K562 (cell line): ENCODE data around the gene CEP20.

ENCODE experiments used
- BMI1 ChIP-seq: fragments of 150-350 bp; IDR thresholded peaks from 2 replicates; pipeline ENCODE4 v1.6.1; 2014; ENCODE audit warnings: low read length
- CBX5 ChIP-seq: IDR thresholded peaks from 2 replicates; pipeline ENCODE4 v1.6.1; 2014; ENCODE audit warnings: low read depth, borderline replicate concordance
- MAZ ChIP-seq, 2 experiments: fragments of 450-650 bp in 1 of 2; sonication (generic) in 1 of 2; formaldehyde crosslinking; IDR thresholded peaks in 1 of 2; conservative IDR thresholded peaks in 1 of 2; 2 replicates each; pipeline versions ENCODE4 v1.4.0 to v1.5.0; 2020; ENCODE audit warnings: mild to moderate bottlenecking in 1 of 2, missing genetic modification reagents in 1 of 2
- MCM3 ChIP-seq: fragments of 450-650 bp; IDR thresholded peaks from 2 replicates; pipeline ENCODE4 v1.6.1; 2016
- POLR2A ChIP-seq: fragments of 450-650 bp; conservative IDR thresholded peaks from 2 replicates; pipeline ENCODE4 v1.6.1; 2016
- STAT5B ChIP-seq: fragments of 250-450 bp; sonication (Bioruptor Pico); IDR thresholded peaks from 2 replicates; pipeline ENCODE4 v1.8.0; 2021; ENCODE audit warnings: mild to moderate bottlenecking, inconsistent platforms
- TF ChIP-seq, protein P1 (sequence below), 3 experiments: IDR thresholded peaks in 2 of 3; conservative IDR thresholded peaks in 1 of 3; 2 replicates each; pipeline ENCODE4 v1.5.1; 2011 to 2012; ENCODE audit warnings: low read length in 3 of 3, mild to moderate bottlenecking in 3 of 3, control low read depth in 2 of 3, improper control_type of control experiment in 1 of 3, inconsistent platforms in 1 of 3, low read depth in 1 of 3, mixed read lengths in 1 of 3, moderate library complexity in 1 of 3; ENCODE audit not compliant: insufficient read depth in 2 of 3
- TF ChIP-seq, protein P2 (sequence below): sonication (generic); formaldehyde crosslinking; IDR thresholded peaks from 2 replicates; pipeline ENCODE4 v1.8.1; 2023; ENCODE audit warnings: mild to moderate bottlenecking, missing genetic modification reagents, moderate library complexity
- TF ChIP-seq, protein P3 (sequence below): fragments of 450-650 bp; IDR thresholded peaks from 2 replicates; pipeline ENCODE4 v1.7.1; 2018; ENCODE audit warnings: mild to moderate bottlenecking, low read depth; ENCODE audit not compliant: partially characterized antibody
- TF ChIP-seq, protein P4 (sequence below): fragments of 250-450 bp; sonication (Bioruptor Pico); IDR thresholded peaks from 2 replicates; pipeline ENCODE4 v1.8.0; 2021; ENCODE audit warnings: moderate library complexity, mild to moderate bottlenecking, inconsistent platforms
- TF ChIP-seq, protein P5 (sequence below): IDR thresholded peaks from 2 replicates; pipeline ENCODE4 v1.6.1; 2011; ENCODE audit warnings: borderline replicate concordance, low read depth, mild to moderate bottlenecking, moderate library complexity, low read length; ENCODE audit not compliant: insufficient read depth, poor library complexity, severe bottlenecking

DNA sequence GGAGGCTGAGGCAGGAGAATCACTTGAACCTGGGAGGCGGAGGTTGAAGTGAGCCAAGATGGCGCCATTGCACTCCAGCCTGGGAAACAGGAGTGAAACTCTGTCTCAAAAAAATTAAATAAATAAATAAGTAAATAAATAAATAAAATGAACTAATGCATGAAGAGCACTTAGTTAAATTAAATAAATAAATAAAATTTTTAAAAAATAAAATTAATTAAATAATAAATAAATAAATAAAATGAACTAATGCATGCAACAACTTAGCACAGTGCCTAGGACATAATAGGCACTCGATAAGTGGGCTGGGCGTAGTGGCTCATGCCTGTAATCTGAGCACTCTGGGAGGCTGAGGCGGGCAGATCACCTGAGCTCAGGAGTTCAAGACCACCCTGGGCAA lies 15.6 kb upstream of the CEP20 start:
- TF ChIP-seq STAT5B (CRISPR knock-in tag) (no peak), MCM3 (no peak), MAZ (CRISPR knock-in tag; conservative IDR thresholded peaks at IDR 0.05 in 1 of 2, IDR thresholded peaks at IDR 0.05 in 1 of 2) (no peak), BMI1 (no peak), CBX5 (no peak), POLR2A (no peak)
- TF ChIP-seq, protein P1, sequence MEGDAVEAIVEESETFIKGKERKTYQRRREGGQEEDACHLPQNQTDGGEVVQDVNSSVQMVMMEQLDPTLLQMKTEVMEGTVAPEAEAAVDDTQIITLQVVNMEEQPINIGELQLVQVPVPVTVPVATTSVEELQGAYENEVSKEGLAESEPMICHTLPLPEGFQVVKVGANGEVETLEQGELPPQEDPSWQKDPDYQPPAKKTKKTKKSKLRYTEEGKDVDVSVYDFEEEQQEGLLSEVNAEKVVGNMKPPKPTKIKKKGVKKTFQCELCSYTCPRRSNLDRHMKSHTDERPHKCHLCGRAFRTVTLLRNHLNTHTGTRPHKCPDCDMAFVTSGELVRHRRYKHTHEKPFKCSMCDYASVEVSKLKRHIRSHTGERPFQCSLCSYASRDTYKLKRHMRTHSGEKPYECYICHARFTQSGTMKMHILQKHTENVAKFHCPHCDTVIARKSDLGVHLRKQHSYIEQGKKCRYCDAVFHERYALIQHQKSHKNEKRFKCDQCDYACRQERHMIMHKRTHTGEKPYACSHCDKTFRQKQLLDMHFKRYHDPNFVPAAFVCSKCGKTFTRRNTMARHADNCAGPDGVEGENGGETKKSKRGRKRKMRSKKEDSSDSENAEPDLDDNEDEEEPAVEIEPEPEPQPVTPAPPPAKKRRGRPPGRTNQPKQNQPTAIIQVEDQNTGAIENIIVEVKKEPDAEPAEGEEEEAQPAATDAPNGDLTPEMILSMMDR (IDR thresholded peaks at IDR 0.05 in 2 of 3, conservative IDR thresholded peaks at IDR 0.05 in 1 of 3; ENCODE audit: insufficient read depth in 2 of 3, low read depth in 1 of 3, low read length in 3 of 3): no peak
- TF ChIP-seq, protein P2, sequence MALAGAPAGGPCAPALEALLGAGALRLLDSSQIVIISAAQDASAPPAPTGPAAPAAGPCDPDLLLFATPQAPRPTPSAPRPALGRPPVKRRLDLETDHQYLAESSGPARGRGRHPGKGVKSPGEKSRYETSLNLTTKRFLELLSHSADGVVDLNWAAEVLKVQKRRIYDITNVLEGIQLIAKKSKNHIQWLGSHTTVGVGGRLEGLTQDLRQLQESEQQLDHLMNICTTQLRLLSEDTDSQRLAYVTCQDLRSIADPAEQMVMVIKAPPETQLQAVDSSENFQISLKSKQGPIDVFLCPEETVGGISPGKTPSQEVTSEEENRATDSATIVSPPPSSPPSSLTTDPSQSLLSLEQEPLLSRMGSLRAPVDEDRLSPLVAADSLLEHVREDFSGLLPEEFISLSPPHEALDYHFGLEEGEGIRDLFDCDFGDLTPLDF (CRISPR knock-in tag): no peak
- TF ChIP-seq, protein P3, sequence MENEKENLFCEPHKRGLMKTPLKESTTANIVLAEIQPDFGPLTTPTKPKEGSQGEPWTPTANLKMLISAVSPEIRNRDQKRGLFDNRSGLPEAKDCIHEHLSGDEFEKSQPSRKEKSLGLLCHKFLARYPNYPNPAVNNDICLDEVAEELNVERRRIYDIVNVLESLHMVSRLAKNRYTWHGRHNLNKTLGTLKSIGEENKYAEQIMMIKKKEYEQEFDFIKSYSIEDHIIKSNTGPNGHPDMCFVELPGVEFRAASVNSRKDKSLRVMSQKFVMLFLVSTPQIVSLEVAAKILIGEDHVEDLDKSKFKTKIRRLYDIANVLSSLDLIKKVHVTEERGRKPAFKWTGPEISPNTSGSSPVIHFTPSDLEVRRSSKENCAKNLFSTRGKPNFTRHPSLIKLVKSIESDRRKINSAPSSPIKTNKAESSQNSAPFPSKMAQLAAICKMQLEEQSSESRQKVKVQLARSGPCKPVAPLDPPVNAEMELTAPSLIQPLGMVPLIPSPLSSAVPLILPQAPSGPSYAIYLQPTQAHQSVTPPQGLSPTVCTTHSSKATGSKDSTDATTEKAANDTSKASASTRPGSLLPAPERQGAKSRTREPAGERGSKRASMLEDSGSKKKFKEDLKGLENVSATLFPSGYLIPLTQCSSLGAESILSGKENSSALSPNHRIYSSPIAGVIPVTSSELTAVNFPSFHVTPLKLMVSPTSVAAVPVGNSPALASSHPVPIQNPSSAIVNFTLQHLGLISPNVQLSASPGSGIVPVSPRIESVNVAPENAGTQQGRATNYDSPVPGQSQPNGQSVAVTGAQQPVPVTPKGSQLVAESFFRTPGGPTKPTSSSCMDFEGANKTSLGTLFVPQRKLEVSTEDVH: no peak
- TF ChIP-seq, protein P4, sequence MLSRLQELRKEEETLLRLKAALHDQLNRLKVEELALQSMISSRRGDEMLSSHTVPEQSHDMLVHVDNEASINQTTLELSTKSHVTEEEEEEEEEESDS (CRISPR knock-in tag): no peak
- TF ChIP-seq, protein P5, sequence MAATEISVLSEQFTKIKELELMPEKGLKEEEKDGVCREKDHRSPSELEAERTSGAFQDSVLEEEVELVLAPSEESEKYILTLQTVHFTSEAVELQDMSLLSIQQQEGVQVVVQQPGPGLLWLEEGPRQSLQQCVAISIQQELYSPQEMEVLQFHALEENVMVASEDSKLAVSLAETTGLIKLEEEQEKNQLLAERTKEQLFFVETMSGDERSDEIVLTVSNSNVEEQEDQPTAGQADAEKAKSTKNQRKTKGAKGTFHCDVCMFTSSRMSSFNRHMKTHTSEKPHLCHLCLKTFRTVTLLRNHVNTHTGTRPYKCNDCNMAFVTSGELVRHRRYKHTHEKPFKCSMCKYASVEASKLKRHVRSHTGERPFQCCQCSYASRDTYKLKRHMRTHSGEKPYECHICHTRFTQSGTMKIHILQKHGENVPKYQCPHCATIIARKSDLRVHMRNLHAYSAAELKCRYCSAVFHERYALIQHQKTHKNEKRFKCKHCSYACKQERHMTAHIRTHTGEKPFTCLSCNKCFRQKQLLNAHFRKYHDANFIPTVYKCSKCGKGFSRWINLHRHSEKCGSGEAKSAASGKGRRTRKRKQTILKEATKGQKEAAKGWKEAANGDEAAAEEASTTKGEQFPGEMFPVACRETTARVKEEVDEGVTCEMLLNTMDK: no peak
